Lung (tissue), 12 donors: ENCODE data around the gene CD44. TPM values are rescaled to one million over a fixed set of nuclear protein-coding genes. Genes with fewer than 3 reads are reported as not detected.

ENCODE experiments used
- ATAC-seq: fragments of 200-7000 bp; cut with Tn5 transposase; one replicate; pipeline ENCODE4 v1.9.1; 2020; ENCODE audit warnings: moderate number of reproducible peaks; ENCODE audit not compliant: insufficient read depth, low FRiP score
- DNase-seq, 3 donors: peaks; one replicate each; pipeline ENCODE4 v3.0.0-alpha.2; 2013 to 2017
- H3K27ac ChIP-seq, 2 donors: one replicate each; pipeline ENCODE4 v1.5.1; 2013; ENCODE audit warnings: mild to moderate bottlenecking in 2 of 2, moderate library complexity in 2 of 2, control low read depth in 1 of 2, inconsistent platforms in 1 of 2, low read depth in 1 of 2, low read length in 1 of 2
- H3K27me3 ChIP-seq, 3 donors: one replicate each; pipeline ENCODE4 v1.5.1; 2013; ENCODE audit warnings: low read length in 2 of 3; ENCODE audit not compliant: control insufficient read depth in 3 of 3, insufficient read depth in 3 of 3
- H3K36me3 ChIP-seq, 4 donors: one replicate each; pipeline ENCODE4 v1.5.1; 2013; ENCODE audit warnings: low read length in 4 of 4, mild to moderate bottlenecking in 1 of 4, moderate library complexity in 1 of 4; ENCODE audit not compliant: control insufficient read depth in 4 of 4, insufficient read depth in 4 of 4
- H3K4me1 ChIP-seq, 5 donors: one replicate each; pipeline ENCODE4 v1.5.1; 2013; ENCODE audit warnings: low read length in 5 of 5, mild to moderate bottlenecking in 2 of 5, moderate library complexity in 1 of 5; ENCODE audit not compliant: control insufficient read depth in 5 of 5, insufficient read depth in 5 of 5
- H3K4me3 ChIP-seq: one replicate; pipeline ENCODE4 v1.5.1; 2013; ENCODE audit warnings: mild to moderate bottlenecking, control low read depth, moderate library complexity
- H3K9ac ChIP-seq, 2 donors: one replicate each; pipeline ENCODE4 v1.5.1; 2013; ENCODE audit warnings: low read length in 2 of 2, control low read depth in 1 of 2; ENCODE audit not compliant: insufficient read depth in 1 of 2
- H3K9me3 ChIP-seq, 4 donors: one replicate each; pipeline ENCODE4 v1.5.1; 2013; ENCODE audit warnings: low read length in 3 of 4, mild to moderate bottlenecking in 1 of 4, moderate library complexity in 1 of 4; ENCODE audit not compliant: control insufficient read depth in 4 of 4, insufficient read depth in 3 of 4
- CTCF ChIP-seq: IDR thresholded peaks from 2 replicates; pipeline ENCODE4 v1.5.1; 2012; ENCODE audit warnings: mild to moderate bottlenecking; ENCODE audit errors: control extremely low read depth, extremely low read depth
- WGBS, 2 donors: extraction: QIAGEN DNeasy Blood & Tissue Kit; methylation state at CpG; one replicate each; pipeline ENCODE4 v1.1.7; 2013; 5-methylcytosine and 5-hydroxymethylcytosine counted together
- polyA plus RNA-seq, 2 donors: library from polyadenylated mRNA; stranded (reverse); fragments of 200-250 nt; gene quantifications; one replicate each; pipeline ENCODE4 v1.2.1, GENCODE V29; 2013
- total RNA-seq, 2 donors: library from RNA; depleted of rRNA in 1 of 2; stranded (reverse); fragments of >200 nt in 1 of 2; gene quantifications; one replicate each; pipeline ENCODE4 v1.2.1, GENCODE V29; 2014 to 2021
- donor health status: control.
- donor health status: control.
- donor health status: Bipolar disorder and iron deficiency.
- donor health status: healthy.
- donor health status: DM: yes; HTN: yes; CAD: no.

Gene CD44
- total and polyA plus RNA-seq, 4 donors, result 115 to 636 (median 544) TPM

- Histone ChIP-seq H3K4me1 (peaks cover 15 to 25% (median 18%) of the 10 kb centered on the region in 5 donors), H3K36me3 (no peaks in the 10 kb centered on the region), H3K9me3 (no peaks in the 10 kb centered on the region), H3K9ac (no peak overlapping the region), H3K27ac (peak overlapping the region in 1 of 2 donors; percentile 62), H3K4me3 (no peak overlapping the region), H3K27me3 (no peaks in the 10 kb centered on the region)
- DNase-seq (peak; percentile 45 to 60 (median 48)), ATAC-seq (peak; percentile 63)
- WGBS, 2 donors, result 38 to 62% methylated on average over 6 of the region's 6 CpGs
- no peak for TF ChIP-seq CTCF
These were observed 19.9 kb downstream of the CD44 start for GRCh38 chr11:35158701-35159510.

DNA sequence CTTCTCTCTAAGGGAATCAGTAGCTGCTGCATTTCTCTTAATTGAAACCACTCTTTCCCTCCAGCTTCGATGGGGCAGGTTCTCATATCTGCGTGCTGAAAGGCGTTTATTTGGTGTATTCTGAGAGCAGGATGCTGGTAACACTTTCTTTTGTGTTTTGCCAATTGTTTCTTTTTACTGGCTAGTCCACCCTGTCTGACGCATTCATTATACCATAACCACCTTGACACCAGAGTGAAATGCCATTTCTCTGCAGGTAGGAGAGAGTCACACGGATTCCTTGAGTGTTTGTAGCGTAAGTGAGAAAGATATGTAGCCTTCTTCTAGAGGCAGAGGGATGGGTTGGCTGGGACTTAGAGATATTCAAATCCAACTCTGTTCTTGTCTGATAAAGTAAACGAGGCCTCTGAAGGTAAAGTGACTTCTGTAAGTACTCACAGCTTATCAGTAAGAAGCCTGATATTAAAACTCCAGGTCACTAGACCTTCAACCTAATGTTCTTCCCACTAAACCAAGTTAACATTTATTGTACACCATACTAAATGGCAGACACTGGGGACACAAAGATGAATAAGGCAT, 21.4 kb downstream of the CD44 start:
- Histone ChIP-seq H3K9ac (no peak overlapping the region), H3K4me1 (peaks cover 15 to 28% (median 23%) of the 10 kb centered on the region in 5 donors), H3K9me3 (no peaks in the 10 kb centered on the region), H3K27me3 (no peaks in the 10 kb centered on the region), H3K4me3 (no peak overlapping the region), H3K27ac (peak overlapping the region in 1 of 2 donors; percentile 68), H3K36me3 (no peaks in the 10 kb centered on the region)
- DNase-seq (no peak), ATAC-seq (no peak)
- 71 to 82% methylated on average over 7 of the region's 7 CpGs for WGBS, 2 donors
- no peak for TF ChIP-seq CTCF

DNA sequence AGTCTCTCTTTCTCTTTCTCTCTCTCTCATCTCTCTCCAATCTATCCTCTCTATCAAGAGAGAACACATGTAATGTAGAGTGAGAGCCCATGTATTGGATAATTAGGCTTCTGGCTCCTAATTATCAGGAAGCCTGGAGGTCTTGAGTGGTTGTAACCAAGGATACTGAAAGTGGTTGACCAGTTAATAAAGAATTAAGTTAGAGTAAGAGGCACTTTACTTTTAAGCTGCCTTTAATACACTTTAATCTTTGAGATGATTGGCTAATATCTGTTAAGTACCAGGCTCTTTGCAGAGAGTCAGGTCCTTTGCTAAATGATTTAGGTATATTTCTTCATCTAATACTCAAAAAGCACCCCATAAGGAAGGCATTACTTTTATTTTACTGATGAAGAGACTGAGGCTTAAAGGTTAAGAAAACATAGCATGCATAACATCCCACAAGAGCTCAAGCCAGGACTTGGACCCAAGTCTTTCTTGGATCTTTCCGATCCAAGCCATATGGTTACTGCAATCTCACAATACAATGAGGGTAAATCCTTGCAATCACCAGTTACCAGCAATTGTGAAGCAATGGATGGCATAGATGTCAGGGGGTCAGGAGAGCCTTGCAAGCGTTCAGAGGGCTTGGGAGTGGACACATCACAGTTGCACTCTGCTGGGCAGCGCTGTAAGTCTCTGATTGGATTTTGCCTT, 22.1 kb downstream of the CD44 start:
- WGBS, 2 donors, result 71 to 82% methylated on average over 3 of the region's 3 CpGs
- Histone ChIP-seq H3K4me1 (peaks cover 15 to 31% (median 23%) of the 10 kb centered on the region in 5 donors), H3K27me3 (no peaks in the 10 kb centered on the region), H3K9ac (no peak overlapping the region), H3K27ac (peak overlapping the region in 1 of 2 donors; percentile 63), H3K9me3 (no peaks in the 10 kb centered on the region), H3K36me3 (no peaks in the 10 kb centered on the region), H3K4me3 (no peak overlapping the region)
- no peak for TF ChIP-seq CTCF
- DNase-seq, result no peak
- ATAC-seq, result no peak
